SK-N-MC (cell line): ENCODE results near the gene ZEB2.

Experiments used
- EZH2 ChIP-seq: fragments of 200-600 bp; sonication (generic); IDR thresholded peaks from one replicate; pipeline ENCODE4 v1.6.1; 2017; ENCODE audit warnings: antibody characterized with exemption
- POLR2AphosphoS5 ChIP-seq: IDR thresholded peaks from 2 replicates; pipeline ENCODE4 v1.6.1; 2012; ENCODE audit warnings: mild to moderate bottlenecking, low read depth, low read length, borderline replicate concordance

DNA sequence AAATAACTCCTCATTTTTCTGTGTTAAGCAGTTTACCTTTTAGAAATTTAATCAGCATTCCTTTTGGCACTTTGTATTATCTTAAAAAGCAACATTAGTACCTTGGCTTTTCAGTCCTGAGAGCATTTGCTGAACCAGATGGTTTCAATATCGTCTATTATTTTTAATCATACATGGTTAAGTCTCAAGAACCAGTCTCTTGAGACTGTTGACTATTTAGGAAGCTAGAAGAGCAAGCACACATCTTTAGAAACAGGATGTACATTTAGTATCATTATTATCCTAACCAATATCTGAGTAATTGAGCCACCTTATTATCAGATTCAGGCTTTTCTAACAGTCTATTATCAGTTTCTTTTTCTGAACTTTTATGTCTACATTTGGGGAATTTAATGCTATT is 28.2 kb upstream of the ZEB2 start:
- TF ChIP-seq EZH2: no peak
- no peak for TF ChIP-seq POLR2AphosphoS5
